Stimulated activated CD4-positive, alpha-beta T cell treated with anti-CD3 and anti-CD28 coated beads, Interleukin-4, amount 100 ng/mL, for 48 hours (primary cell): ENCODE measurements around the gene MTURN.
"Not testable (repeated sequence)": the region's sequence is repeated elsewhere in the genome, so short reads cannot be mapped to it uniquely, and the experiment has no call there.

Source experiments
- DNase-seq, 2 donors: peaks; one replicate each; pipeline ENCODE4 v3.0.0-alpha.2; 2020; ENCODE audit warnings: low read depth in 2 of 2

The MTURN gene

GRCh38 chr7:30134611-30135300 lies at the start of gene MTURN:
TSS of gene MTURN (plus strand) at chr7:30134986. CDS start at chr7:30135137, 151 bp downstream.
- peak; percentile 82 for DNase-seq

- DNase-seq, result no peak
These were observed 48.3 kb upstream of the MTURN start for GRCh38 chr7:30086529-30086928.

GRCh38 chr7:30087371-30087770 lies 47.4 kb upstream of the MTURN start:
- no peak for DNase-seq

GRCh38 chr7:30088362-30088761 lies 46.4 kb upstream of the MTURN start:
- no peak for DNase-seq

GRCh38 chr7:30090111-30090510 lies 44.7 kb upstream of the MTURN start:
- DNase-seq, result no peak

GRCh38 chr7:30091491-30091912 lies 43.3 kb upstream of the MTURN start:
- DNase-seq, result no peak

GRCh38 chr7:30091987-30092386 lies 42.8 kb upstream of the MTURN start:
- no peak for DNase-seq

GRCh38 chr7:30093420-30093952 lies 41.3 kb upstream of the MTURN start:
- no peak for DNase-seq

GRCh38 chr7:30098599-30098998 lies 36.2 kb upstream of the MTURN start:
- DNase-seq, result not testable (repeated sequence)

GRCh38 chr7:30102281-30102680 lies 32.5 kb upstream of the MTURN start:
- no peak for DNase-seq

- no peak for DNase-seq
These were observed 30.6 kb upstream of the MTURN start for GRCh38 chr7:30104157-30104556.

GRCh38 chr7:30112103-30112713 lies 22.6 kb upstream of the MTURN start:
- DNase-seq, result no peak

GRCh38 chr7:30113144-30113543 lies 21.6 kb upstream of the MTURN start:
- DNase-seq, result no peak

GRCh38 chr7:30114536-30115238 lies 20.1 kb upstream of the MTURN start:
- no peak for DNase-seq

GRCh38 chr7:30115709-30116297 lies 19.0 kb upstream of the MTURN start:
- DNase-seq, result no peak

- no peak for DNase-seq
These were observed 18.0 kb upstream of the MTURN start for GRCh38 chr7:30116771-30117170.

- DNase-seq, result no peak
These were observed 16.9 kb upstream of the MTURN start for GRCh38 chr7:30117896-30118295.

- DNase-seq, result no peak
These were observed 14.8 kb upstream of the MTURN start for GRCh38 chr7:30119890-30120577.

- DNase-seq, result no peak
These were observed 813 bp upstream of the MTURN start for GRCh38 chr7:30133736-30134610.

- no peak for DNase-seq
These were observed 723 bp downstream of the MTURN start for GRCh38 chr7:30135301-30136116.
